HepG2 (cell line): ENCODE data around the gene XRCC5. TPM values are rescaled to one million over a fixed set of nuclear protein-coding genes. Genes with fewer than 3 reads are reported as not detected.
A peak's percentile ranks its signal among the peaks of the same experiment; 100 is the strongest.

Experiments
- ADNP ChIP-seq: sonication (generic); formaldehyde crosslinking; IDR thresholded peaks from 2 replicates; pipeline ENCODE4 v1.4.0; 2020; ENCODE audit warnings: missing genetic modification reagents
- ATF1 ChIP-seq: IDR thresholded peaks from 2 replicates; pipeline ENCODE4 v1.6.1; 2016; ENCODE audit warnings: mild to moderate bottlenecking, control low read depth
- CBX5 ChIP-seq: sonication (generic); formaldehyde crosslinking; IDR thresholded peaks from 2 replicates; pipeline ENCODE4 v1.4.0; 2020; ENCODE audit warnings: missing genetic modification reagents, borderline replicate concordance
- CEBPG ChIP-seq: IDR thresholded peaks from 2 replicates; pipeline ENCODE4 v1.6.1; 2016
- ELF1 ChIP-seq: sonication (generic); formaldehyde crosslinking; IDR thresholded peaks from 2 replicates; pipeline ENCODE4 v1.4.0; 2020; ENCODE audit warnings: missing genetic modification reagents
- FOXP4 ChIP-seq: sonication (generic); formaldehyde crosslinking; IDR thresholded peaks from 2 replicates; pipeline ENCODE4 v1.4.0; 2020; ENCODE audit warnings: missing genetic modification reagents
- HMG20B ChIP-seq: conservative IDR thresholded peaks from 2 replicates; pipeline ENCODE4 v1.6.1; 2016; ENCODE audit warnings: missing genetic modification reagents, missing compliant biosample characterization
- KLF11 ChIP-seq: IDR thresholded peaks from 2 replicates; pipeline ENCODE4 v1.6.1; 2016; ENCODE audit warnings: missing compliant biosample characterization
- MED8 ChIP-seq: sonication (generic); formaldehyde crosslinking; IDR thresholded peaks from 2 replicates; pipeline ENCODE4 v1.8.1; 2023; ENCODE audit warnings: mild to moderate bottlenecking, missing genetic modification reagents; ENCODE audit not compliant: insufficient replicate concordance
- MIXL1 ChIP-seq: IDR thresholded peaks from 2 replicates; pipeline ENCODE4 v1.6.1; 2016
- REST ChIP-seq, 2 experiments: IDR thresholded peaks; 2 replicates each; pipeline ENCODE4 v1.6.1; 2011 to 2012; ENCODE audit warnings: low read length in 2 of 2, borderline replicate concordance in 1 of 2, low read depth in 1 of 2, mild to moderate bottlenecking in 1 of 2, moderate library complexity in 1 of 2
- REXO4 ChIP-seq: sonication (generic); formaldehyde crosslinking; IDR thresholded peaks from 2 replicates; pipeline ENCODE4 v1.8.0; 2022; ENCODE audit warnings: missing genetic modification reagents, mild to moderate bottlenecking, borderline replicate concordance
- SNAPC4 ChIP-seq: sonication (generic); formaldehyde crosslinking; IDR thresholded peaks from 2 replicates; pipeline ENCODE4 v1.4.0; 2020; ENCODE audit warnings: mild to moderate bottlenecking, missing genetic modification reagents
- YEATS2 ChIP-seq: sonication (generic); formaldehyde crosslinking; IDR thresholded peaks from 2 replicates; pipeline ENCODE4 v1.4.0; 2020; ENCODE audit warnings: missing genetic modification reagents, borderline replicate concordance
- ZNF335 ChIP-seq: sonication (generic); formaldehyde crosslinking; IDR thresholded peaks from 2 replicates; pipeline ENCODE4 v1.4.0; 2020; ENCODE audit warnings: missing genetic modification reagents
- ZNF639 ChIP-seq: conservative IDR thresholded peaks from 2 replicates; pipeline ENCODE4 v1.6.1; 2018; ENCODE audit warnings: missing genetic modification reagents
- ZNF660 ChIP-seq: sonication (generic); formaldehyde crosslinking; IDR thresholded peaks from 2 replicates; pipeline ENCODE4 v1.5.1; 2020; ENCODE audit warnings: mild to moderate bottlenecking, low read depth, missing genetic modification reagents, borderline replicate concordance
- ZNF879 ChIP-seq: sonication (generic); formaldehyde crosslinking; IDR thresholded peaks from 2 replicates; pipeline ENCODE4 v1.8.1; 2023; ENCODE audit warnings: missing genetic modification reagents
- ZSCAN20 ChIP-seq: sonication (generic); formaldehyde crosslinking; IDR thresholded peaks from 2 replicates; pipeline ENCODE4 v1.4.0; 2020; ENCODE audit warnings: missing genetic modification reagents, mild to moderate bottlenecking, borderline replicate concordance
- ZSCAN9 ChIP-seq: IDR thresholded peaks from 2 replicates; pipeline ENCODE4 v1.6.1; 2016; ENCODE audit warnings: borderline replicate concordance
- polyA plus RNA-seq, 8 experiments: library from polyadenylated mRNA; depleted of rRNA in 3 of 8; stranded (reverse) in 7 of 8; unstranded in 1 of 8; fragments of >200 nt; fragmentation: Illumina TruSeq in 4 of 8; extraction: Trizol in 4 of 8; gene quantifications; 2 replicates each; pipeline versions ENCODE4 v1.2.1 to v1.2.3, GENCODE V29; 2011 to 2016; ENCODE audit warnings: low read depth in 4 of 8, missing spikeins in 1 of 8, mixed read lengths in 1 of 8; ENCODE audit not compliant: insufficient read depth in 1 of 8
- total RNA-seq, 5 experiments: library from RNA; depleted of rRNA; stranded (reverse); fragments of >200 nt; fragmentation: Illumina TruSeq; extraction: Trizol; gene quantifications; 2 replicates each; pipeline ENCODE4 v1.2.3, GENCODE V29; 2016; ENCODE audit warnings: low read depth in 1 of 5

XRCC5 gene
- total and polyA plus RNA-seq, 2 of the 13 experiments (the other 11 are each of a cell fraction or from before 2014, with no cell fraction given): 264 to 454 TPM

- peak; percentile 84 for TF ChIP-seq SNAPC4
- TF ChIP-seq ELF1 (CRISPR knock-in tag): 0 out of 2 replicates have a peak, but pooled peaks have one; percentile 43
- peak; percentile 73; the same call in 1 of the 2 replicates for TF ChIP-seq ATF1
- peak; percentile 77 for TF ChIP-seq FOXP4 (CRISPR knock-in tag)
- TF ChIP-seq CEBPG (CRISPR knock-in tag): peak; percentile 100
- peak; percentile 87 for TF ChIP-seq KLF11 (CRISPR knock-in tag)
- peak; percentile 99 for TF ChIP-seq MIXL1 (CRISPR knock-in tag)
- TF ChIP-seq CBX5 (CRISPR knock-in tag): no peak
- no peak for TF ChIP-seq ZNF660 (CRISPR knock-in tag)
- TF ChIP-seq ZNF879 (CRISPR knock-in tag): peak; percentile 75; the same call in 1 of the 2 replicates
- TF ChIP-seq REXO4: no peak
- TF ChIP-seq YEATS2 (CRISPR knock-in tag): peak; percentile 49; the same call in 1 of the 2 replicates
- peak; percentile 96 for TF ChIP-seq ZSCAN9 (CRISPR knock-in tag)
- 0 out of 2 replicates have a peak, but pooled peaks have one; percentile 22 for TF ChIP-seq ZSCAN20 (CRISPR knock-in tag)
- peak; percentile 96 for TF ChIP-seq MED8 (CRISPR knock-in tag)
- TF ChIP-seq ADNP (CRISPR knock-in tag): no peak
- TF ChIP-seq HMG20B (CRISPR knock-in tag): peak; percentile 84
- TF ChIP-seq ZNF335: peak; percentile 86
- peak in 1 of 2 experiments; percentile 57; a peak in 1 of 4 replicates for TF ChIP-seq REST (IDR thresholded peaks at IDR 0.05; ENCODE audit: borderline replicate concordance in 1 of 2, low read depth in 1 of 2, low read length in 2 of 2)
- peak; percentile 75; the same call in 1 of the 2 replicates for TF ChIP-seq ZNF639 (CRISPR knock-in tag)
Observed at GRCh38 chr2:216078776-216079175, 30.4 kb upstream of the XRCC5 start (continued).
